SK-N-SH (cell line): ENCODE results near the gene HCN4.

Source experiments
- EP300 ChIP-seq, 2 experiments: IDR thresholded peaks; 2 replicates each; pipeline versions ENCODE4 v1.4.0 to v1.6.1; 2012; ENCODE audit warnings: borderline replicate concordance in 1 of 2, low read depth in 1 of 2, low read length in 1 of 2
- EZH2phosphoT487 ChIP-seq: fragments of 200-600 bp; sonication (generic); IDR thresholded peaks from 2 replicates; pipeline ENCODE4 v1.6.1; 2017; ENCODE audit warnings: low read depth, mixed run types, mild to moderate bottlenecking, antibody characterized with exemption, moderate library complexity, borderline replicate concordance
- GATA2 ChIP-seq: sonication (generic); formaldehyde crosslinking; IDR thresholded peaks from 2 replicates; pipeline ENCODE4 v1.5.0; 2020; ENCODE audit warnings: mild to moderate bottlenecking, missing genetic modification reagents
- MAX ChIP-seq: IDR thresholded peaks from 2 replicates; pipeline ENCODE4 v1.4.0; 2012; ENCODE audit warnings: low read depth
- POLR2AphosphoS5 ChIP-seq: IDR thresholded peaks from 2 replicates; pipeline ENCODE4 v1.6.1; 2012; ENCODE audit warnings: low read depth, low read length
- RAD21 ChIP-seq: IDR thresholded peaks from 2 replicates; pipeline ENCODE4 v1.6.1; 2012; ENCODE audit warnings: mild to moderate bottlenecking, low read length
- REST ChIP-seq: IDR thresholded peaks from 2 replicates; pipeline ENCODE4 v1.6.1; 2012; ENCODE audit warnings: mild to moderate bottlenecking, low read depth, low read length, moderate library complexity
- RFX5 ChIP-seq: IDR thresholded peaks from 2 replicates; pipeline ENCODE4 v1.6.1; 2012; ENCODE audit warnings: mild to moderate bottlenecking, improper control_type of control experiment, low read length
- SIN3A ChIP-seq: IDR thresholded peaks from 2 replicates; pipeline ENCODE4 v1.6.1; 2012; ENCODE audit warnings: low read depth, mild to moderate bottlenecking, low read length, moderate library complexity, borderline replicate concordance
- SMC3 ChIP-seq: IDR thresholded peaks from 2 replicates; pipeline ENCODE4 v1.6.1; 2012; ENCODE audit warnings: low read depth, low read length, improper control_type of control experiment
- TCF12 ChIP-seq: IDR thresholded peaks from 2 replicates; pipeline ENCODE4 v1.4.0; 2012
- TEAD4 ChIP-seq: IDR thresholded peaks from 2 replicates; pipeline ENCODE4 v1.4.0; 2012; ENCODE audit warnings: mild to moderate bottlenecking, borderline replicate concordance; ENCODE audit not compliant: insufficient read depth
- USF1 ChIP-seq: IDR thresholded peaks from 2 replicates; pipeline ENCODE4 v1.4.0; 2012; ENCODE audit warnings: low read depth, borderline replicate concordance
- TF ChIP-seq, protein P1 (sequence below): fragments of 200-600 bp; sonication (generic); IDR thresholded peaks from 2 replicates; pipeline ENCODE4 v1.6.1; 2017; ENCODE audit warnings: antibody characterized with exemption, mild to moderate bottlenecking, moderate library complexity

DNA sequence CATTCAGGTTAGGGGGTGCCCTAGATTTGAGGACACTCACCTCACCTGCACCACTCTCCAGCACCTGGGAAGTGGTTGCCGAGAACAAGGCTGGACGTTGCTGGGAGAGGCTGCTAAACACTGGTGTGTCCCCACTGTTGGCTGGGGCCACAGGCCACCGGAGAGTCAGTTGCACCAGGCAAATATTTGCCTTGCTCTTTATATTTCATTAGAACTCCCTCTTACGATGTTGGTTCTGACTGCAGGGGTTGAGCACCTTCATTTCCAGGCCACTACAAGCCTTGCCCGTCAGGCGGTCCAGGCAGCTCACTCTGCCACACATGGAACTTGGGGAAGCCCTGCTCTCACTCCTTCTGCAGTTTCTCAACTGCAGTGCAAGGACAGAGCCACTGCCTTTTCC lies 30.7 kb downstream of the HCN4 start:
- no peak for TF ChIP-seq MAX
- TF ChIP-seq, protein P1, sequence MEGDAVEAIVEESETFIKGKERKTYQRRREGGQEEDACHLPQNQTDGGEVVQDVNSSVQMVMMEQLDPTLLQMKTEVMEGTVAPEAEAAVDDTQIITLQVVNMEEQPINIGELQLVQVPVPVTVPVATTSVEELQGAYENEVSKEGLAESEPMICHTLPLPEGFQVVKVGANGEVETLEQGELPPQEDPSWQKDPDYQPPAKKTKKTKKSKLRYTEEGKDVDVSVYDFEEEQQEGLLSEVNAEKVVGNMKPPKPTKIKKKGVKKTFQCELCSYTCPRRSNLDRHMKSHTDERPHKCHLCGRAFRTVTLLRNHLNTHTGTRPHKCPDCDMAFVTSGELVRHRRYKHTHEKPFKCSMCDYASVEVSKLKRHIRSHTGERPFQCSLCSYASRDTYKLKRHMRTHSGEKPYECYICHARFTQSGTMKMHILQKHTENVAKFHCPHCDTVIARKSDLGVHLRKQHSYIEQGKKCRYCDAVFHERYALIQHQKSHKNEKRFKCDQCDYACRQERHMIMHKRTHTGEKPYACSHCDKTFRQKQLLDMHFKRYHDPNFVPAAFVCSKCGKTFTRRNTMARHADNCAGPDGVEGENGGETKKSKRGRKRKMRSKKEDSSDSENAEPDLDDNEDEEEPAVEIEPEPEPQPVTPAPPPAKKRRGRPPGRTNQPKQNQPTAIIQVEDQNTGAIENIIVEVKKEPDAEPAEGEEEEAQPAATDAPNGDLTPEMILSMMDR = no peak
- TF ChIP-seq EZH2phosphoT487 = no peak
- no peak for TF ChIP-seq TEAD4
- TF ChIP-seq RFX5 = no peak
- no peak for TF ChIP-seq POLR2AphosphoS5
- no peak for TF ChIP-seq EP300 (IDR thresholded peaks at IDR 0.05; ENCODE audit: borderline replicate concordance in 1 of 2, low read depth in 1 of 2, low read length in 1 of 2)
- no peak for TF ChIP-seq USF1
- no peak for TF ChIP-seq SIN3A
- no peak for TF ChIP-seq GATA2 (CRISPR knock-in tag)
- no peak for TF ChIP-seq SMC3
- TF ChIP-seq REST = no peak
- TF ChIP-seq RAD21 = no peak
- no peak for TF ChIP-seq TCF12
